Mesothelial cell of epicardium (in vitro differentiated cells): ENCODE measurements around the gene NRCAM. TPM values are rescaled to one million over a fixed set of nuclear protein-coding genes. Genes with fewer than 3 reads are reported as not detected.

Experiments
- DNase-seq, 2 experiments: peaks; one replicate each; pipeline ENCODE4 v3.0.0; 2021; ENCODE audit warnings: low spot score in 2 of 2; ENCODE audit not compliant: unreplicated experiment in 2 of 2
- H3K27ac Mint-ChIP-seq: 2 replicates; pipeline ENCODE4 v1.8.0; 2021; ENCODE audit warnings: mixed read lengths
- H3K27me3 Mint-ChIP-seq: 2 replicates; pipeline ENCODE4 v1.8.0; 2021; ENCODE audit warnings: low read depth, mixed read lengths
- H3K36me3 Mint-ChIP-seq: 2 replicates; pipeline ENCODE4 v1.8.0; 2021; ENCODE audit warnings: mixed read lengths
- H3K4me1 Mint-ChIP-seq: 2 replicates; pipeline ENCODE4 v1.8.0; 2021; ENCODE audit warnings: mixed read lengths
- H3K4me3 Mint-ChIP-seq: 2 replicates; pipeline ENCODE4 v1.8.0; 2021; ENCODE audit warnings: mild to moderate bottlenecking, moderate library complexity, mixed read lengths
- H3K9me3 Mint-ChIP-seq: 2 replicates; pipeline ENCODE4 v1.8.0; 2021; ENCODE audit warnings: mixed read lengths
- total RNA-seq: library from RNA; stranded (reverse); gene quantifications from 3 replicates; pipeline ENCODE4 v1.2.1, GENCODE V29; 2021
- TF ChIP-seq, protein P1 (sequence below): fragments of 200-600 bp; sonication (generic); IDR thresholded peaks from one replicate; pipeline ENCODE4 v1.5.0; 2021; ENCODE audit warnings: antibody characterized with exemption; ENCODE audit not compliant: unreplicated experiment

The NRCAM gene
- total RNA-seq, 1 donor from 2014 or later: 5.7 TPM

- TF ChIP-seq, protein P1, sequence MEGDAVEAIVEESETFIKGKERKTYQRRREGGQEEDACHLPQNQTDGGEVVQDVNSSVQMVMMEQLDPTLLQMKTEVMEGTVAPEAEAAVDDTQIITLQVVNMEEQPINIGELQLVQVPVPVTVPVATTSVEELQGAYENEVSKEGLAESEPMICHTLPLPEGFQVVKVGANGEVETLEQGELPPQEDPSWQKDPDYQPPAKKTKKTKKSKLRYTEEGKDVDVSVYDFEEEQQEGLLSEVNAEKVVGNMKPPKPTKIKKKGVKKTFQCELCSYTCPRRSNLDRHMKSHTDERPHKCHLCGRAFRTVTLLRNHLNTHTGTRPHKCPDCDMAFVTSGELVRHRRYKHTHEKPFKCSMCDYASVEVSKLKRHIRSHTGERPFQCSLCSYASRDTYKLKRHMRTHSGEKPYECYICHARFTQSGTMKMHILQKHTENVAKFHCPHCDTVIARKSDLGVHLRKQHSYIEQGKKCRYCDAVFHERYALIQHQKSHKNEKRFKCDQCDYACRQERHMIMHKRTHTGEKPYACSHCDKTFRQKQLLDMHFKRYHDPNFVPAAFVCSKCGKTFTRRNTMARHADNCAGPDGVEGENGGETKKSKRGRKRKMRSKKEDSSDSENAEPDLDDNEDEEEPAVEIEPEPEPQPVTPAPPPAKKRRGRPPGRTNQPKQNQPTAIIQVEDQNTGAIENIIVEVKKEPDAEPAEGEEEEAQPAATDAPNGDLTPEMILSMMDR: no peak
- Mint-ChIP-seq H3K4me3 (no peak overlapping the region), H3K27me3 (no peaks in the 10 kb centered on the region), H3K4me1 (no peaks in the 10 kb centered on the region), H3K36me3 (no peaks in the 10 kb centered on the region), H3K27ac (no peak overlapping the region), H3K9me3 (no peaks in the 10 kb centered on the region)
- DNase-seq: no peak
Measured at GRCh38 chr7:108310351-108310750, 145.9 kb downstream of the NRCAM start.

DNA sequence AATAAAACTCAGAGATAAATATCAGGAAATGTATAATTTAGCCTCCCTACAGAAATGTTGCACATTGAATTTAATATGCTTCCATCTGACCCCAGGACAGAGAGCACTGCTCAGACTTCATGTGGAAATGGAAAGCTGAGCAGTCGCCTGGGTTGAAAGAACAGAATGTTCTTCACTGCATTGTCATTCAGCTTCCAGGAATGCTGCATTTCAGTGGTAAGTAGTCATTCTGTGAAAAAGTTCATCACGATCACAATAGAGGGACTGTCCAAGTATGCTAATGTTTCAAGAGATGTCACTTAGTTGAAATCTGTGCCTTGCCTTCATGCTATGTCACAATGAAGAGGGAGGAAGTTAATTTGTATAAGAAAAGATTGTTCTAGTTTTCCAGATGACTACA, 147.3 kb downstream of the NRCAM start:
- Mint-ChIP-seq H3K9me3 (no peaks in the 10 kb centered on the region), H3K36me3 (no peaks in the 10 kb centered on the region), H3K4me1 (no peaks in the 10 kb centered on the region), H3K27ac (no peak overlapping the region), H3K27me3 (no peaks in the 10 kb centered on the region), H3K4me3 (no peak overlapping the region)
- TF ChIP-seq, protein P1: no peak
- DNase-seq: no peak

DNA sequence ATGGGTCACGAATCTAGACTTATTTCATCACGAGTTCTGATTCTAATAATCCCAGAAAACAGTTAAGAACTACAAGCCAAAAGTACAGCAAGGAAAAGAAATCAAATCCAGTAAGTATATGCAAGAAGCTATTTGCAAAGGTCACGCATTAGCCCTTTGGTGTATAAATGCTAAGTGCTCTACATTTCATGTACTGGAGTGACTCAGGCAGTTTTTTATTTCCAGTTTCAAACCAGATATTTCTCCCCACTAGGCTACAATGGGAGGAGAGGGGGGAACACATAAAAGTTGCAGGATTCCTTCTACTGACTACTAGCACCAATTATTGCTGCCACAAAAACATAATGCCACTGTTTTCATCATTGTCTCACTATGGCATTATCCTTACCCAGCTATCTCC, 148.0 kb downstream of the NRCAM start:
- H3K27ac Mint-ChIP-seq: no peak overlapping the region

GRCh38 chr7:108307595-108307994, 148.6 kb downstream of the NRCAM start:
- Mint-ChIP-seq H3K9me3 (no peaks in the 10 kb centered on the region), H3K27me3 (no peaks in the 10 kb centered on the region), H3K4me1 (no peaks in the 10 kb centered on the region), H3K27ac (no peak overlapping the region), H3K36me3 (no peaks in the 10 kb centered on the region), H3K4me3 (no peak overlapping the region)
- DNase-seq: no peak
- TF ChIP-seq, protein P1: no peak

More for the DNA sequence above, 148.0 kb downstream of the NRCAM start:
- H3K9me3 Mint-ChIP-seq: no peaks in the 10 kb centered on the region
- no peaks in the 10 kb centered on the region for H3K36me3 Mint-ChIP-seq
- no peaks in the 10 kb centered on the region for H3K4me1 Mint-ChIP-seq
- H3K4me3 Mint-ChIP-seq: no peak overlapping the region
- TF ChIP-seq, protein P1: no peak
- H3K27me3 Mint-ChIP-seq: no peaks in the 10 kb centered on the region
- no peak for DNase-seq

GRCh38 chr7:108307194-108307593, 149.0 kb downstream of the NRCAM start:
- Mint-ChIP-seq H3K4me1 (no peaks in the 10 kb centered on the region), H3K27ac (no peak overlapping the region), H3K4me3 (no peak overlapping the region), H3K36me3 (no peaks in the 10 kb centered on the region), H3K9me3 (no peaks in the 10 kb centered on the region), H3K27me3 (no peaks in the 10 kb centered on the region)
- no peak for DNase-seq
- TF ChIP-seq, protein P1: no peak

DNA sequence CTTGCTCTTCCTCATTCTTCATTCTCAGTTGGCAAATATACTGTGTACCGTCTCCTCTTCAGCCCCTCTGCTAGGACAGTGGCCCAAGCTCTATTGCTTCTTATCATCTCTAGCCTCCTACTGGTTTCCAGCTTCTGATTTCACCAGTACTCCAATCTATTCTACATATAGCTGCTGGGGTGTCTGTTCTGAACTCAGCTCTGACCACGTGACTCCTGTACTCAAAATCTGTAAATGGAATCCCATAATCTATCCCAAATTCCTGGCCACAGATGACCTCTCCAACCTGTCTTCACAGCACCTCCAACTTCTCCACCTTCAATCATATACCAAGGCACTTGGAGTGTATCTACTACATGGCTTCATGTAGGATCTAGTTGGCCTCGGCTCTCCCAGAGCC, 152.9 kb downstream of the NRCAM start:
- H3K4me3 Mint-ChIP-seq: no peak overlapping the region
- H3K4me1 Mint-ChIP-seq: peaks cover 6% of the 10 kb centered on the region
- no peak overlapping the region for H3K27ac Mint-ChIP-seq
- H3K27me3 Mint-ChIP-seq: no peaks in the 10 kb centered on the region
- H3K9me3 Mint-ChIP-seq: no peaks in the 10 kb centered on the region
- TF ChIP-seq, protein P1: no peak
- DNase-seq: no peak
- no peaks in the 10 kb centered on the region for H3K36me3 Mint-ChIP-seq
